Activated T-cell treated with anti-CD3 and anti-CD28 coated beads, Interleukin-2, amount 50 U/mL, for 72 hours (primary cell): ENCODE data around the gene ZBTB38. TPM values are rescaled to one million over a fixed set of nuclear protein-coding genes. Genes with fewer than 3 reads are reported as not detected.

Experiments used
- total RNA-seq, 2 donors: library from RNA; stranded (reverse); gene quantifications; one replicate each; pipeline ENCODE4 v1.2.3, GENCODE V29; 2022

The ZBTB38 gene
- total RNA-seq, 2 donors from 2014 or later: 50.7 to 82.9 TPM

Other genes starting within 250 kb of the ZBTB38 start
- 10 to 100 TPM; 13.2 to 14.3 TPM for gene PXYLP1, start 136.7 kb upstream of the ZBTB38 start, total RNA-seq
- 10 to 100 TPM; 34.4 to 37.3 TPM for gene RASA2, start 118.5 kb downstream of the ZBTB38 start, total RNA-seq